ENCODE data around the gene SLC10A1. TPM values are rescaled to one million over a fixed set of nuclear protein-coding genes. Genes with fewer than 3 reads are reported as not detected.

SLC10A1 gene
- total RNA-seq, 1 donor from 2014 or later = not detected

GRCh38 chr14:69812711-69813110 lies 15.7 kb upstream of the SLC10A1 start:
- no peak for ATAC-seq
- no peak for DNase-seq (ENCODE audit: missing footprints)
- intact Hi-C loops (cut with DNase I) = loop anchor here (10.0 kb wide), 1 partner anchor 502 kb away; no protein-coding TSS in a partner anchor

GRCh38 chr14:69811868-69812252 lies 14.8 kb upstream of the SLC10A1 start:
- intact Hi-C loops (cut with DNase I) = loop anchor here (10.0 kb wide), 1 partner anchor 503 kb away; no protein-coding TSS in a partner anchor
- ATAC-seq (no peak), DNase-seq (ENCODE audit: missing footprints) (no peak)

- intact Hi-C loops (cut with DNase I) = loop anchor here (10.0 kb wide), 1 partner anchor 503 kb away; no protein-coding TSS in a partner anchor
- DNase-seq (ENCODE audit: missing footprints) (no peak), ATAC-seq (no peak)
Observed at GRCh38 chr14:69811227-69811867, 14.3 kb upstream of the SLC10A1 start.

GRCh38 chr14:69808919-69809808 lies 12.1 kb upstream of the SLC10A1 start:
- no peak for DNase-seq (ENCODE audit: missing footprints)
- intact Hi-C loops (cut with DNase I) = no loop called here
- no peak for ATAC-seq

GRCh38 chr14:69807192-69807591 lies 10.2 kb upstream of the SLC10A1 start:
- ATAC-seq (no peak), DNase-seq (ENCODE audit: missing footprints) (no peak)
- intact Hi-C loops (cut with DNase I) = no loop called here

GRCh38 chr14:69804902-69805301 lies 7.9 kb upstream of the SLC10A1 start:
- intact Hi-C loops (cut with DNase I) = no loop called here
- ATAC-seq (no peak), DNase-seq (ENCODE audit: missing footprints) (no peak)

GRCh38 chr14:69803753-69804152 lies 6.7 kb upstream of the SLC10A1 start:
- intact Hi-C loops (cut with DNase I) = no loop called here
- ATAC-seq = no peak
- DNase-seq (ENCODE audit: missing footprints) = no peak

- intact Hi-C loops (cut with DNase I) = no loop called here
- ATAC-seq (no peak), DNase-seq (ENCODE audit: missing footprints) (no peak)
Observed at GRCh38 chr14:69798339-69798735, 1.3 kb upstream of the SLC10A1 start.

- no peak for DNase-seq (ENCODE audit: missing footprints)
- no peak for ATAC-seq
- intact Hi-C loops (cut with DNase I) = no loop called here
Observed at GRCh38 chr14:69797573-69798338, 715 bp upstream of the SLC10A1 start.

GRCh38 chr14:69795691-69796090 lies 1.4 kb downstream of the SLC10A1 start:
- intact Hi-C loops (cut with DNase I) = no loop called here
- ATAC-seq = no peak

GRCh38 chr14:69794791-69795190 lies 2.2 kb downstream of the SLC10A1 start:
- ATAC-seq = no peak
- intact Hi-C loops (cut with DNase I) = no loop called here
- DNase-seq (ENCODE audit: missing footprints) = no peak

More at GRCh38 chr14:69795691-69796090, 1.4 kb downstream of the SLC10A1 start:
- DNase-seq (ENCODE audit: missing footprints) = no peak

GRCh38 chr14:69792887-69793421 lies 4.1 kb downstream of the SLC10A1 start:
- intact Hi-C loops (cut with DNase I) = no loop called here
- ATAC-seq = no peak
- no peak for DNase-seq (ENCODE audit: missing footprints)

GRCh38 chr14:69789118-69789640 lies 7.9 kb downstream of the SLC10A1 start:
- ATAC-seq (no peak), DNase-seq (ENCODE audit: missing footprints) (no peak)
- intact Hi-C loops (cut with DNase I) = no loop called here

GRCh38 chr14:69786603-69787002 lies 10.4 kb downstream of the SLC10A1 start:
- no peak for ATAC-seq
- intact Hi-C loops (cut with DNase I) = no loop called here
- DNase-seq (ENCODE audit: missing footprints) = no peak

GRCh38 chr14:69784942-69785341 lies 12.1 kb downstream of the SLC10A1 start:
- DNase-seq (ENCODE audit: missing footprints) (no peak), ATAC-seq (no peak)
- intact Hi-C loops (cut with DNase I) = no loop called here

GRCh38 chr14:69780952-69781351 lies 16.1 kb downstream of the SLC10A1 start:
- intact Hi-C loops (cut with DNase I) = no loop called here
- DNase-seq (ENCODE audit: missing footprints) (no peak), ATAC-seq (no peak)

GRCh38 chr14:69780092-69780491 lies 16.9 kb downstream of the SLC10A1 start:
- intact Hi-C loops (cut with DNase I) = no loop called here
- ATAC-seq (no peak), DNase-seq (ENCODE audit: missing footprints) (no peak)

GRCh38 chr14:69779088-69779487 lies 18.0 kb downstream of the SLC10A1 start:
- intact Hi-C loops (cut with DNase I) = no loop called here
- DNase-seq (ENCODE audit: missing footprints) (no peak), ATAC-seq (no peak)
